Esophagus muscularis mucosa (tissue), 3 donors: ENCODE results near the gene COL16A1.

Experiments used
- CTCF ChIP-seq, 3 experiments: fragments of 200-600 bp in 2 of 3; fragments of 450-650 bp in 1 of 3; sonication (generic) in 2 of 3; IDR thresholded peaks; one replicate each; pipeline ENCODE4 v1.5.1; 2017 to 2019; ENCODE audit warnings: antibody characterized with exemption in 3 of 3, mild to moderate bottlenecking in 2 of 3, moderate library complexity in 1 of 3
- POLR2A ChIP-seq: fragments of 450-650 bp; IDR thresholded peaks from one replicate; pipeline ENCODE4 v1.6.1; 2017; ENCODE audit warnings: antibody characterized with exemption, moderate library complexity, mild to moderate bottlenecking, low read depth
- POLR2AphosphoS5 ChIP-seq, 2 donors: sonication (generic); formaldehyde crosslinking; IDR thresholded peaks; one replicate each; pipeline ENCODE4 v1.6.1; 2017; ENCODE audit warnings: antibody characterized with exemption in 2 of 2

- TF ChIP-seq CTCF (IDR thresholded peaks at IDR 0.05) (no peak), POLR2A (no peak), POLR2AphosphoS5 (IDR thresholded peaks at IDR 0.05) (no peak)
Observed at GRCh38 chr1:31752258-31752657, 48.4 kb upstream of the COL16A1 start.
